HFFc6 (cell line): Measurements from ENCODE around the gene SCAPER. TPM values are rescaled to one million over a fixed set of nuclear protein-coding genes. Genes with fewer than 3 reads are reported as not detected.
A peak's percentile ranks its signal among the peaks of the same experiment; 100 is the strongest.

Experiments
- DNase-seq: peaks from one replicate; pipeline ENCODE4 v3.0.0-alpha.2; 2018
- H3K27ac Mint-ChIP-seq: 2 replicates; pipeline ENCODE4 v1.8.0; 2020; ENCODE audit warnings: mild to moderate bottlenecking, mixed read lengths
- H3K27me3 Mint-ChIP-seq: 2 replicates; pipeline ENCODE4 v1.8.0; 2021; ENCODE audit warnings: mild to moderate bottlenecking, moderate library complexity, mixed read lengths; ENCODE audit not compliant: insufficient read depth
- H3K36me3 Mint-ChIP-seq: 2 replicates; pipeline ENCODE4 v1.8.0; 2021; ENCODE audit warnings: low read depth, mixed read lengths
- H3K4me1 Mint-ChIP-seq: 2 replicates; pipeline ENCODE4 v1.8.0; 2020; ENCODE audit warnings: low read depth, mixed read lengths
- H3K4me3 Mint-ChIP-seq: 2 replicates; pipeline ENCODE4 v1.8.0; 2020; ENCODE audit warnings: mild to moderate bottlenecking, moderate library complexity, mixed read lengths
- H3K9me3 Mint-ChIP-seq: 2 replicates; pipeline ENCODE4 v1.8.0; 2020; ENCODE audit warnings: mild to moderate bottlenecking, mixed read lengths
- CTCF ChIP-seq: fragments of 200-600 bp; sonication (generic); IDR thresholded peaks from 2 replicates; pipeline ENCODE4 v1.5.0; 2021; ENCODE audit warnings: antibody characterized with exemption, mild to moderate bottlenecking
- total RNA-seq, 6 experiments: library from RNA; stranded (reverse); fragmentation: NEBNext Ultra II Directional; extraction: Animal tissue kit (Norgen Biotek cat#: 25700); gene quantifications; 2 replicates in 1 of 6; 3 replicates in 5 of 6; pipeline ENCODE4 v1.2.3, GENCODE V29; 2021

Gene SCAPER
- total RNA-seq, 6 experiments from 2014 or later, result 6.9 to 10.1 (median 8.1) TPM

GRCh38 chr15:76935620-76936019, 30.5 kb upstream of the SCAPER start:
- Mint-ChIP-seq H3K4me1 (peaks cover 21% of the 10 kb centered on the region), H3K27ac (no peak overlapping the region), H3K4me3 (no peak overlapping the region), H3K36me3 (peaks cover 19% of the 10 kb centered on the region), H3K27me3 (no peaks in the 10 kb centered on the region), H3K9me3 (no peaks in the 10 kb centered on the region)
- no peak for TF ChIP-seq CTCF
- DNase-seq, result no peak

GRCh38 chr15:76932135-76932966, 27.2 kb upstream of the SCAPER start:
- DNase-seq, result no peak
- H3K4me1 Mint-ChIP-seq, result peaks cover 21% of the 10 kb centered on the region
- no peak for TF ChIP-seq CTCF
- H3K36me3 Mint-ChIP-seq, result peaks cover 19% of the 10 kb centered on the region
- H3K4me3 Mint-ChIP-seq, result peak overlapping the region; percentile 91
- no peaks in the 10 kb centered on the region for H3K9me3 Mint-ChIP-seq
- H3K27ac Mint-ChIP-seq, result peak overlapping the region; percentile 84
- H3K27me3 Mint-ChIP-seq, result peaks cover 5% of the 10 kb centered on the region; the same call in 1 of the 2 replicates

- peaks cover 5% of the 10 kb centered on the region; the same call in 1 of the 2 replicates for H3K27me3 Mint-ChIP-seq
- no peaks in the 10 kb centered on the region for H3K9me3 Mint-ChIP-seq
- H3K36me3 Mint-ChIP-seq, result peaks cover 14% of the 10 kb centered on the region
- peak within 1 kb of the TSS; percentile 84 for H3K27ac Mint-ChIP-seq
- peaks cover 21% of the 10 kb centered on the region for H3K4me1 Mint-ChIP-seq
- TF ChIP-seq CTCF, result peak; percentile 11; the same call in 1 of the 2 replicates
- H3K4me3 Mint-ChIP-seq, result peak within 1 kb of the TSS; percentile 91
- peak; percentile 92 for DNase-seq
Observed at GRCh38 chr15:76931397-76932134, 26.4 kb upstream of the SCAPER start, which contains the start of gene RCN2. RCN2 (plus strand) TSS chr15:76931749; CDS start chr15:76931842, 93 bp downstream.

GRCh38 chr15:76930831-76931396, 25.8 kb upstream of the SCAPER start:
- DNase-seq, result no peak
- H3K36me3 Mint-ChIP-seq, result peaks cover 11% of the 10 kb centered on the region
- peak overlapping the region; percentile 57 for H3K27ac Mint-ChIP-seq
- peak overlapping the region; percentile 91 for H3K4me3 Mint-ChIP-seq
- peaks cover 7% of the 10 kb centered on the region; the same call in 1 of the 2 replicates for H3K27me3 Mint-ChIP-seq
- no peaks in the 10 kb centered on the region for H3K9me3 Mint-ChIP-seq
- H3K4me1 Mint-ChIP-seq, result peaks cover 21% of the 10 kb centered on the region
- TF ChIP-seq CTCF, result no peak

GRCh38 chr15:76929011-76929760, 24.0 kb upstream of the SCAPER start:
- no peak for TF ChIP-seq CTCF

More at GRCh38 chr15:76929011-76929760, 24.0 kb upstream of the SCAPER start:
- Mint-ChIP-seq H3K9me3 (no peaks in the 10 kb centered on the region), H3K36me3 (peaks cover 5% of the 10 kb centered on the region; the same call in 1 of the 2 replicates), H3K27ac (no peak overlapping the region), H3K27me3 (peaks cover 7% of the 10 kb centered on the region; the same call in 1 of the 2 replicates), H3K4me3 (no peak overlapping the region), H3K4me1 (peaks cover 21% of the 10 kb centered on the region)
- no peak for DNase-seq
